GM12872 (cell line): Measurements from ENCODE around the gene KCNAB3.

Source experiments
- TF ChIP-seq, protein P1 (sequence below): IDR thresholded peaks from 3 replicates; pipeline ENCODE4 v1.5.1; 2011; ENCODE audit warnings: low read depth, mild to moderate bottlenecking, low read length, moderate library complexity; ENCODE audit not compliant: insufficient read depth

Gene KCNAB3

DNA sequence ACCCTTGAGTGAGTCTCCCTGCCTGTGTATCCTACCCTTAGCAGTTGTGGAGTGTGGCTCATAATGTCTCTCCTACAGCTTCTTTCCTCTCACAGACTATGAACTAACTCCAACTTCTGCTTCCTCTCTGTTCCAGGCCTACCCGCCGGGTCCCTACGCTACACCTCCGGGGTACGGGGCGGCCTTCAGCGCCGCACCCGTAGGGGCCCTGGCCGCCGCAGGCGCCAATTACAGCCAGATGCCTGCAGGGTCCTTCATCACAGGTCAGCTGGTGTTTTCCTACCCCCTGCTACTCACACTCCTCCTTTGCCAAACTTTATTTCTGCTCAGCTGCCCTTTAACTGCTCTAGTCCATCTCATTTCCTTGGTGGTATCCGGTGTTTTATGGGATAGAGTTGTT is 18.9 kb downstream of the KCNAB3 start:
- TF ChIP-seq, protein P1, sequence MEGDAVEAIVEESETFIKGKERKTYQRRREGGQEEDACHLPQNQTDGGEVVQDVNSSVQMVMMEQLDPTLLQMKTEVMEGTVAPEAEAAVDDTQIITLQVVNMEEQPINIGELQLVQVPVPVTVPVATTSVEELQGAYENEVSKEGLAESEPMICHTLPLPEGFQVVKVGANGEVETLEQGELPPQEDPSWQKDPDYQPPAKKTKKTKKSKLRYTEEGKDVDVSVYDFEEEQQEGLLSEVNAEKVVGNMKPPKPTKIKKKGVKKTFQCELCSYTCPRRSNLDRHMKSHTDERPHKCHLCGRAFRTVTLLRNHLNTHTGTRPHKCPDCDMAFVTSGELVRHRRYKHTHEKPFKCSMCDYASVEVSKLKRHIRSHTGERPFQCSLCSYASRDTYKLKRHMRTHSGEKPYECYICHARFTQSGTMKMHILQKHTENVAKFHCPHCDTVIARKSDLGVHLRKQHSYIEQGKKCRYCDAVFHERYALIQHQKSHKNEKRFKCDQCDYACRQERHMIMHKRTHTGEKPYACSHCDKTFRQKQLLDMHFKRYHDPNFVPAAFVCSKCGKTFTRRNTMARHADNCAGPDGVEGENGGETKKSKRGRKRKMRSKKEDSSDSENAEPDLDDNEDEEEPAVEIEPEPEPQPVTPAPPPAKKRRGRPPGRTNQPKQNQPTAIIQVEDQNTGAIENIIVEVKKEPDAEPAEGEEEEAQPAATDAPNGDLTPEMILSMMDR = no peak

DNA sequence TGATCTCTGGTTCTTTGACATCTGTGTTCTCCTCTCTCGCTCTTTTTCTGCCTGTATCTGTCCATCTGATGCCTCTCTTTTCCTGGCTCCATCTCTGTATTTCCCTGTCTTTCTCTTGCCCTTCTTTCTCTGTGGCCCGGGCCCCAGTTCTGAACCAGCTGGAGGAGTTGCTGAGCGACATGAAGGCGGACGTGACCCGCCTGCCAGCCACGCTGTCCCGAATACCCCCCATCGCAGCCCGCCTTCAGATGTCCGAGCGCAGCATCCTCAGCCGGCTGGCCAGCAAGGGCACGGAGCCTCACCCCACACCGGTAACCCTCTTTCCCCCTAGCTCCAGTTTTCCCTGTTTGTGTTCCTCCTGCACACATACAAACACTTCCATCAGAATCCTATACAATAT is 19.4 kb downstream of the KCNAB3 start:
- TF ChIP-seq, protein P1 = no peak

DNA sequence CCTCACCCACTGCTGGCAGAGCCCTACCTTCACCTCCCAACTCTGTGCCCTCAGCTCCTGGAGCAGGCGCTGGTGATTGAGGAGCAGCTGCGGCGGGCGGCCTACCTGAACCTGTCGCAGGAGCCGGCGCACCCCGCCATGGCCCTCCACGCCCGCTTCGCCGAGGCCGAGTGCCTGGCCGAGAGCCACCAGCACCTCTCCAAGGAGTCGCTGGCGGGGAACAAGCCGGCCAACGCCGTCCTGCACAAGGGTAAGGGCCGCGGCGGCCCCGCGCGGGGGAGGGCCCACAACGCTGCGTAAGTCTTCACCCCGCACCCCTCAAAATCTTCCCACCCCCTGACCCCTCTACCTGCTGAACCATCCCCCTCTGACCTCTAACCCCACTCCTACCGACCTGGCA is 20.6 kb downstream of the KCNAB3 start:
- TF ChIP-seq, protein P1 = no peak

DNA sequence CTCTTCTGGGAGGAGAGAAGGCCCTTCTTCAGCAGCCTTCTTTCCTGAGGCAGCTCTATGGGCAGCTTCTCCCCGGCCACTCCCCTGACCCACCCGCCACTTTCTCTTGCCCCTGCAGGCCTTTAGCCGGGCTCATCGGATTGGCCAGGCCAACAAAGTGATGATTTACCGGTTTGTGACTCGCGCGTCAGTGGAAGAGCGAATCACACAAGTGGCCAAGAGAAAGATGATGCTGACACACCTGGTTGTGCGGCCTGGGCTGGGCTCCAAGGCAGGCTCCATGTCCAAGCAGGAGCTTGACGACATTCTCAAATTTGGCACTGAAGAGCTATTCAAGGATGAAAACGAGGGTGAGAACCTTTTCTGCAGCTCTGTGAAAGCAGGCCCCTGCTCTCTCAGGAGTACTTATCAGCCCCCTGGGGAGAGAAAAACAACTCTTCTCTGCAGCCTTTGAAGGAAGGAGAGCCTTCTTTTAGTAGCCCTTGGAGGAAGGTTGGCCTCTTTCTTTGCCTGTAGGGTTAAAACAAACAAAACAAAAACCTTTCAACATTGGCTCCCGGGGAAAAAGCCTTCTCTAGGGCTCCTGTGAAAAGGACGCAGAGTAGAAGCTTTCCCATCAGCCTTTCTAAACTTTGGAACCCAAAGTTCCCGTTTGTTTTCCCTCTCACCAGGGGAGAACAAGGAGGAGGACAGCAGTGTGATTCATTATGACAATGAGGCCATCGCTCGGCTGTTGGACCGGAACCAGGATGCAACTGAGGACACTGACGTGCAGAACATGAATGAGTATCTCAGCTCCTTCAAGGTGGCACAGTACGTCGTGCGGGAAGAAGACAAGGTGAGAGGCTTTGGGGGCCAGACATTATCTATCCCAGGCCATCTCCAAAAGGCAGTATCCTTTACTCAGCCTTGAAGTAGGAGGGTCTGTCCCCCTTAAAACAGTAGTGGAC is 26.2 kb downstream of the KCNAB3 start:
- TF ChIP-seq, protein P1 = no peak

DNA sequence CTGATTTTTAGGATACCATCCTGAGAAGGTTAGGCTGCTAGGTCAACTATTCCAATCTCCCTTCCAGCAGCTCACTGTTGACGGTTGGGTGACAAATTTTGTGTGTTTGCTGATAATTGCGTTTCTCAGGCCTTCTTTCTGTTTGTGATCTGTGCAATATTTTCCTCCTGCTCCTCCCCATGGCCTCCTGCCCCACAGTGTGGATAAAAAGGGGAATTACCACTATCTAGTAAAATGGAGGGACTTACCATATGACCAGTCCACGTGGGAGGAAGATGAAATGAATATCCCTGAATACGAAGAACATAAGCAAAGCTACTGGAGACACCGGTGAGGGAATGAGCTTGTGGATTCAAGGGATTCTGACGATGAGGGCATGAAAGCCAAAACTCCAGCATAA is 31.9 kb downstream of the KCNAB3 start:
- TF ChIP-seq, protein P1 = no peak

DNA sequence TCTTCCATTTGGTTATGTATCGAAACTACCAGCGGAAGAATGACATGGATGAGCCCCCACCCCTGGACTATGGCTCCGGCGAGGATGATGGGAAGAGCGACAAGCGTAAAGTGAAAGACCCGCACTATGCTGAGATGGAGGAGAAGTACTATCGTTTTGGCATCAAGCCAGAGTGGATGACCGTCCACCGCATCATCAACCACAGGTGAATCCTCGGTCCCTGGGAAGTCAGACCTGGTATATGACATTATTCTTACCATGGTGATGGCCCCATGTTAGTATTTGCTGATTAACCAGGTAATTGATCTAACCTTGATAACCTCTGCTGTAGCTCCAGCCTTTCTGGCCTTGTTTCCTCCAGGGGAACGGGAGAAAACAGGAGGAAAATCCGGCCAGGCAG is 32.6 kb downstream of the KCNAB3 start:
- TF ChIP-seq, protein P1 = no peak

DNA sequence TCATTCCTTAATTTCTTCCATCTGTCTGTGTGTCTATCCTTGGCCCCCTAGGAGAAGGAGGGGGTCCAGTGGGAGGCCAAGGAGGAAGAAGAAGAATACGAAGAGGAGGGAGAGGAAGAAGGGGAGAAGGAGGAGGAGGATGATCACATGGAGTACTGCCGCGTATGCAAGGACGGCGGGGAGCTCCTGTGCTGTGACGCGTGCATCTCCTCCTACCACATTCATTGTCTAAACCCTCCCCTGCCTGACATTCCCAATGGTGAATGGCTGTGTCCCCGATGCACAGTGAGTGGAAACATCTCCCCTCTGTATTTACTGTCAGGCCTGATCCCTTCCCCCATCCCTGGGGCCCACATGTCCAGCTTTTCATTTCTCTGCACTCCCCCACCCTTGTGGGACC is 34.8 kb downstream of the KCNAB3 start:
- TF ChIP-seq, protein P1 = no peak
